Loucy (cell line): ENCODE measurements around the gene CAMK1D.
A peak's percentile ranks its signal among the peaks of the same experiment; 100 is the strongest.

ENCODE experiments used
- H2AFZ ChIP-seq: fragments of 200-600 bp; sonication (generic); 2 replicates; pipeline ENCODE4 v1.6.0; 2016; ENCODE audit warnings: antibody characterized with exemption, mild to moderate bottlenecking, low read length, moderate library complexity
- H3F3A ChIP-seq: fragments of 200-600 bp; 2 replicates; pipeline ENCODE4 v1.6.0; 2016; ENCODE audit warnings: antibody characterized with exemption, low read depth, mild to moderate bottlenecking
- H3K27me3 ChIP-seq: fragments of 200-600 bp; sonication (generic); 2 replicates; pipeline ENCODE4 v1.6.1; 2014; ENCODE audit warnings: low read length, mild to moderate bottlenecking; ENCODE audit not compliant: insufficient read depth, poor library complexity, severe bottlenecking
- H3K36me3 ChIP-seq: fragments of 200-600 bp; sonication (generic); 2 replicates; pipeline ENCODE4 v1.6.1; 2016; ENCODE audit warnings: low read length; ENCODE audit not compliant: insufficient read depth
- H3K4me1 ChIP-seq: fragments of 200-600 bp; sonication (generic); 2 replicates; pipeline ENCODE4 v1.5.1; 2014; ENCODE audit warnings: low read length, mild to moderate bottlenecking; ENCODE audit not compliant: insufficient read depth, poor library complexity, severe bottlenecking
- H3K4me2 ChIP-seq: fragments of 200-600 bp; sonication (generic); 2 replicates; pipeline ENCODE4 v1.6.0; 2014; ENCODE audit warnings: antibody characterized with exemption, low read length, low read depth, mild to moderate bottlenecking; ENCODE audit not compliant: poor library complexity, severe bottlenecking
- H3K4me3 ChIP-seq: fragments of 200-600 bp; sonication (generic); 2 replicates; pipeline ENCODE4 v1.5.1; 2014; ENCODE audit warnings: low read length, mild to moderate bottlenecking, mixed read lengths; ENCODE audit not compliant: poor library complexity, severe bottlenecking
- H3K79me2 ChIP-seq: fragments of 200-600 bp; sonication (generic); 2 replicates; pipeline ENCODE4 v1.6.1; 2014; ENCODE audit warnings: low read length; ENCODE audit not compliant: insufficient read depth
- H3K9ac ChIP-seq: fragments of 200-600 bp; sonication (generic); 2 replicates; pipeline ENCODE4 v1.6.0; 2014; ENCODE audit warnings: mild to moderate bottlenecking, low read depth, low read length, moderate library complexity; ENCODE audit not compliant: poor library complexity, severe bottlenecking
- H3K9me2 ChIP-seq: fragments of 200-600 bp; sonication (generic); replicated peaks from 2 replicates; pipeline ENCODE4 v1.6.1; 2016; ENCODE audit warnings: low read depth, low read length, mixed read lengths
- H3K9me3 ChIP-seq: fragments of 200-600 bp; sonication (generic); 2 replicates; pipeline ENCODE4 v1.6.1; 2014; ENCODE audit warnings: mild to moderate bottlenecking, antibody characterized with exemption, low read length, low read depth; ENCODE audit not compliant: insufficient read depth
- H4K20me1 ChIP-seq: fragments of 200-600 bp; sonication (generic); 2 replicates; pipeline ENCODE4 v1.6.0; 2014; ENCODE audit warnings: antibody characterized with exemption, low read length, mild to moderate bottlenecking; ENCODE audit not compliant: insufficient read depth, poor library complexity, severe bottlenecking
- CTCF ChIP-seq: fragments of 200-600 bp; sonication (generic); conservative IDR thresholded peaks from 2 replicates; pipeline ENCODE4 v1.5.1; 2014; ENCODE audit warnings: mild to moderate bottlenecking, antibody characterized with exemption, low read length
- EZH2phosphoT487 ChIP-seq: fragments of 200-600 bp; IDR thresholded peaks from 2 replicates; pipeline ENCODE4 v1.6.1; 2018; ENCODE audit warnings: antibody characterized with exemption, mild to moderate bottlenecking, moderate library complexity, borderline replicate concordance

Gene CAMK1D

DNA sequence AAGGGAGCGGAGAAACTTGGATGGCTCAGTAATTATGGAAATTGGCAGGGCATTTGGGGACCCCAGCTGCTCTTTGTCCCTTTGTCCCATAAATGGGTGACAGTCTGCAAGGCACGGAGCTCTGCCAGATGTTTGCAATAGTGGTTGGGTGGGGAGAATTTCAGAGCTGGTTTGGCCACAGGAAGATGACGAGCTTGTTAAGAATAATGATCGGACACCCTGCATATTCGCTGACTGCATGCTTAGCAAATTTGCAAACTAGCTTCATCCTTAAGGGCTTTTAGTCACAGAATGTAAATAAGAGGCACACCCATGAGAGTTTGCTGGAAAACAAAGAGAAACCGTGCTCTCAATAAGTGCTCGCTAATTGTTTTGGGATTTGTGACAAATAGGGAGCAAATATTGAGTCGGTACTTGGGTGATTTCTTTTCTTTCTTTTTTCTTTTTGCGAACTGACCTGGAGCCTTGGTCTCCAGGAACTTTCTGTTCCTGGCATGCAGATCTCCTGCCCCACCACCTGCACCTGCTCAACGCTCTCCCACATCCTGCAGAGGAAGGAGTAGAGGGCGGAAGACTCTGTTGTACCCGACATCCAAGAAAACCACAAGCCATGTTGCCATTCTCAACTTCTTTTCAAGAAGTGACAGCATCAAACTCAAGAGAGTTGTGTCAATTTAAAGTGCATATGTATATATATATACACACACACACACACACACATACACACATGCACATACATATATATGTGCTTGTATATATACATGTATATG is 238.9 kb downstream of the CAMK1D start:
- TF ChIP-seq CTCF (no peak), EZH2phosphoT487 (no peak)
- H3K4me2 ChIP-seq: peak overlapping the region; percentile 72
- H3K36me3 ChIP-seq: no peaks in the 10 kb centered on the region
- H3K4me3 ChIP-seq: peak overlapping the region; percentile 70
- no peaks in the 10 kb centered on the region for H4K20me1 ChIP-seq
- H3K9me3 ChIP-seq: no peaks in the 10 kb centered on the region; the same call in 1 of the 2 replicates
- no peaks in the 10 kb centered on the region for H3K27me3 ChIP-seq
- H3K9ac ChIP-seq: peak overlapping the region; percentile 62
- peaks cover 31% of the 10 kb centered on the region for H3K4me1 ChIP-seq
- peak overlapping the region; percentile 42 for H2AFZ ChIP-seq
- H3K79me2 ChIP-seq: no peaks in the 10 kb centered on the region
- no peaks in the 10 kb centered on the region for H3K9me2 ChIP-seq
- H3F3A ChIP-seq: no peaks in the 10 kb centered on the region

DNA sequence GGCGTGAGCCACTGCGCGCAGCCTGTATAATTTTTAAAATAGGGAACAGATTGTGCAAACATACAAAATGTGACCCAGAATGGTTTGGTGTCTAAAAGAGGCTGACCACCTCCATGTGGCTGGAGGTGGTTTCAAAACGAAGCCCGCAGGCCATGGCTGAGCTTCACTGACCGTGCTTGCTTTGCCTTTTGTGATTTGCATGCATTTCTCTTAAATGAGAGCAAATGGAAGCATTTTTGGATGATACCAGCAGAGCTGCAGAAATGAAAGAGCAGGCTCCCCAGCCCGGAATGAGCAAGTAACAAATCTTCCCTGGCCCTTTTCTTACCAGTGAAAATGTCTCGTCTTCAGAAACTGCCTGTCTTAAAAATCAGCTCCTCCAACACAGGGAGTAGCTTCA is 239.9 kb downstream of the CAMK1D start:
- no peak overlapping the region for H3K4me3 ChIP-seq
- H3K9me2 ChIP-seq: no peaks in the 10 kb centered on the region
- H4K20me1 ChIP-seq: no peaks in the 10 kb centered on the region
- H3F3A ChIP-seq: no peaks in the 10 kb centered on the region
- H3K27me3 ChIP-seq: no peaks in the 10 kb centered on the region
- peaks cover 32% of the 10 kb centered on the region for H3K4me1 ChIP-seq
- H3K4me2 ChIP-seq: peak overlapping the region; percentile 72
- H3K79me2 ChIP-seq: no peaks in the 10 kb centered on the region
- H2AFZ ChIP-seq: no peak overlapping the region
- peak overlapping the region; percentile 34 for H3K9ac ChIP-seq
- no peaks in the 10 kb centered on the region for H3K36me3 ChIP-seq
- H3K9me3 ChIP-seq: no peaks in the 10 kb centered on the region; the same call in 1 of the 2 replicates
- TF ChIP-seq EZH2phosphoT487 (no peak), CTCF (no peak)

GRCh38 chr10:12589791-12590190 is 240.4 kb downstream of the CAMK1D start:
- Histone ChIP-seq H3K4me3 (no peak overlapping the region), H3K9ac (peak overlapping the region; percentile 34), H2AFZ (no peak overlapping the region), H3K9me3 (no peaks in the 10 kb centered on the region; the same call in 1 of the 2 replicates), H3K4me2 (no peak overlapping the region), H3K4me1 (peaks cover 37% of the 10 kb centered on the region), H3K9me2 (no peaks in the 10 kb centered on the region), H3K27me3 (no peaks in the 10 kb centered on the region), H3K36me3 (no peaks in the 10 kb centered on the region), H3F3A (no peaks in the 10 kb centered on the region), H4K20me1 (no peaks in the 10 kb centered on the region), H3K79me2 (no peaks in the 10 kb centered on the region)
- TF ChIP-seq EZH2phosphoT487: no peak
- no peak for TF ChIP-seq CTCF
